ENCODE measurements around the gene PARP12.

DNA sequence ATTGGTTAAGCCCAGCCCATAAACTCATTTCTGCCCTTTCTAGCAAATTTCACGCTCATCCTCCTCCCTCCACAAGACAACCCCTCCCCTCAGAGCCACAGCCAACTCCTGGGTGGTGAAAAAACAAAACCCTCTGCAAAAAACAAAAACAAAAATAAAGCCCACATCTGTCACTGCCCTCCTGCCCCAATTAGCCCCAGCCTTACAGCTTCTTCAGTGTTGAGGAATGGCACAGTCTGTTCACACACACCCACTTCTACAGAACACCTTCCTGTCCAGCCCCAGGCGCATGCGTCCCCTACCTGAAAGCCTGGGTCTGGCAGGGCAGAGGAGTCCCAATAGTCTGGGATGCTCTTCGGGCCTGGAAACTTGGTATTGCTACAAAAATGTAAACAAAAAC, 34.4 kb downstream of the PARP12 start:
- TF ChIP-seq, protein P1, sequence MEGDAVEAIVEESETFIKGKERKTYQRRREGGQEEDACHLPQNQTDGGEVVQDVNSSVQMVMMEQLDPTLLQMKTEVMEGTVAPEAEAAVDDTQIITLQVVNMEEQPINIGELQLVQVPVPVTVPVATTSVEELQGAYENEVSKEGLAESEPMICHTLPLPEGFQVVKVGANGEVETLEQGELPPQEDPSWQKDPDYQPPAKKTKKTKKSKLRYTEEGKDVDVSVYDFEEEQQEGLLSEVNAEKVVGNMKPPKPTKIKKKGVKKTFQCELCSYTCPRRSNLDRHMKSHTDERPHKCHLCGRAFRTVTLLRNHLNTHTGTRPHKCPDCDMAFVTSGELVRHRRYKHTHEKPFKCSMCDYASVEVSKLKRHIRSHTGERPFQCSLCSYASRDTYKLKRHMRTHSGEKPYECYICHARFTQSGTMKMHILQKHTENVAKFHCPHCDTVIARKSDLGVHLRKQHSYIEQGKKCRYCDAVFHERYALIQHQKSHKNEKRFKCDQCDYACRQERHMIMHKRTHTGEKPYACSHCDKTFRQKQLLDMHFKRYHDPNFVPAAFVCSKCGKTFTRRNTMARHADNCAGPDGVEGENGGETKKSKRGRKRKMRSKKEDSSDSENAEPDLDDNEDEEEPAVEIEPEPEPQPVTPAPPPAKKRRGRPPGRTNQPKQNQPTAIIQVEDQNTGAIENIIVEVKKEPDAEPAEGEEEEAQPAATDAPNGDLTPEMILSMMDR (IDR thresholded peaks at IDR 0.05), result no peak
- TF ChIP-seq POLR2A (IDR thresholded peaks at IDR 0.05), result no peak

All from testis (tissue), 2 donors.